Keratinocyte (primary cell): ENCODE data around the gene ABCG1.

Source experiments
- EZH2 ChIP-seq: IDR thresholded peaks from one replicate; pipeline ENCODE4 v1.6.1; 2012; ENCODE audit warnings: inconsistent platforms, mild to moderate bottlenecking, low read length, moderate library complexity
- TF ChIP-seq, protein P1 (sequence below), 3 experiments: IDR thresholded peaks in 1 of 3; conservative IDR thresholded peaks in 1 of 3; optimal IDR thresholded peaks in 1 of 3; 2 replicates in 2 of 3; 3 replicates in 1 of 3; pipeline versions ENCODE3 to v1.5.1; 2011; ENCODE audit warnings: low read length in 3 of 3, mild to moderate bottlenecking in 3 of 3, moderate library complexity in 2 of 3, control low read depth in 1 of 3, inconsistent platforms in 1 of 3; ENCODE audit not compliant: insufficient read depth in 2 of 3; ENCODE audit errors: extremely low read depth in 1 of 3

GRCh38 chr21:42229676-42230075 is 10.7 kb downstream of the ABCG1 start:
- TF ChIP-seq, protein P1, sequence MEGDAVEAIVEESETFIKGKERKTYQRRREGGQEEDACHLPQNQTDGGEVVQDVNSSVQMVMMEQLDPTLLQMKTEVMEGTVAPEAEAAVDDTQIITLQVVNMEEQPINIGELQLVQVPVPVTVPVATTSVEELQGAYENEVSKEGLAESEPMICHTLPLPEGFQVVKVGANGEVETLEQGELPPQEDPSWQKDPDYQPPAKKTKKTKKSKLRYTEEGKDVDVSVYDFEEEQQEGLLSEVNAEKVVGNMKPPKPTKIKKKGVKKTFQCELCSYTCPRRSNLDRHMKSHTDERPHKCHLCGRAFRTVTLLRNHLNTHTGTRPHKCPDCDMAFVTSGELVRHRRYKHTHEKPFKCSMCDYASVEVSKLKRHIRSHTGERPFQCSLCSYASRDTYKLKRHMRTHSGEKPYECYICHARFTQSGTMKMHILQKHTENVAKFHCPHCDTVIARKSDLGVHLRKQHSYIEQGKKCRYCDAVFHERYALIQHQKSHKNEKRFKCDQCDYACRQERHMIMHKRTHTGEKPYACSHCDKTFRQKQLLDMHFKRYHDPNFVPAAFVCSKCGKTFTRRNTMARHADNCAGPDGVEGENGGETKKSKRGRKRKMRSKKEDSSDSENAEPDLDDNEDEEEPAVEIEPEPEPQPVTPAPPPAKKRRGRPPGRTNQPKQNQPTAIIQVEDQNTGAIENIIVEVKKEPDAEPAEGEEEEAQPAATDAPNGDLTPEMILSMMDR (optimal IDR thresholded peaks at IDR 0.05 in 1 of 3, IDR thresholded peaks at IDR 0.05 in 1 of 3, conservative IDR thresholded peaks at IDR 0.05 in 1 of 3; ENCODE audit: extremely low read depth in 1 of 3, insufficient read depth in 2 of 3, low read length in 3 of 3): no peak
- TF ChIP-seq EZH2: no peak
